Pancreas (tissue), 10 donors: ENCODE data around the gene GRIN2A. TPM values are rescaled to one million over a fixed set of nuclear protein-coding genes. Genes with fewer than 3 reads are reported as not detected.
"Not testable (repeated sequence)": the region's sequence is repeated elsewhere in the genome, so short reads cannot be mapped to it uniquely, and the experiment has no call there.

Experiments
- ATAC-seq, 4 donors: fragments of 200-7000 bp; cut with Tn5 transposase; one replicate each; pipeline versions ENCODE4 v1.8.0 to v1.9.1; 2020; ENCODE audit warnings: mild to moderate bottlenecking in 4 of 4, moderate library complexity in 4 of 4
- DNase-seq, 6 donors: peaks; one replicate each; pipeline ENCODE4 v3.0.0-alpha.2; 2020
- FAIRE-seq: peaks from 2 replicates; lab custom pipeline; 2012; peaks lifted over from hg19 to GRCh38; lab: Jason Lieb, UNC
- H3K27ac ChIP-seq, 4 donors: fragments of 200-600 bp; sonication (generic); 1 replicate in 3 of 4; 2 replicates in 1 of 4; pipeline versions ENCODE4 v1.5.0 to v1.8.0; 2020
- H3K27me3 ChIP-seq, 4 donors: fragments of 200-600 bp; one replicate each; pipeline ENCODE4 v1.8.0; 2021
- H3K36me3 ChIP-seq, 3 donors: fragments of 200-600 bp; sonication (generic) in 1 of 3; one replicate each; pipeline versions ENCODE4 v1.5.0 to v1.8.0; 2020 to 2021
- H3K4me1 ChIP-seq, 3 donors: fragments of 200-600 bp; one replicate each; pipeline ENCODE4 v1.8.0; 2021
- H3K4me3 ChIP-seq, 4 donors: fragments of 200-600 bp; sonication (generic) in 2 of 4; one replicate each; pipeline versions ENCODE4 v1.5.0 to v1.8.0; 2020 to 2021
- H3K9me3 ChIP-seq, 4 donors: fragments of 200-600 bp; one replicate each; pipeline ENCODE4 v1.8.0; 2021
- CTCF ChIP-seq, 4 donors: fragments of 200-600 bp; sonication (generic) in 3 of 4; IDR thresholded peaks; one replicate each; pipeline versions ENCODE4 v1.5.0 to v1.8.0; 2021; ENCODE audit warnings: antibody characterized with exemption in 4 of 4
- WGBS, 2 donors: extraction: QIAGEN DNeasy Blood & Tissue Kit; methylation state at CpG; one replicate each; pipeline ENCODE4 v1.1.7; 2013; 5-methylcytosine and 5-hydroxymethylcytosine counted together
- intact Hi-C, 3 donors: fragments of 100-400 bp; cut with DNase I; formaldehyde crosslinking; loops; one replicate each; pipeline versions ENCODE4 v1.11.1 to v1.14.2; 2022
- polyA plus RNA-seq, 2 donors: library from polyadenylated mRNA; stranded (reverse); fragments of 200-250 nt; gene quantifications; one replicate each; pipeline ENCODE4 v1.2.3, GENCODE V29; 2013
- total RNA-seq, 6 donors: library from RNA; stranded (reverse); fragmentation: NEBNext Ultra II Directional in 4 of 6; extraction: Animal tissue kit (Norgen Biotek cat#: 25700) in 4 of 6; gene quantifications; one replicate each; pipeline versions ENCODE4 v1.2.1 to v1.2.4, GENCODE V29; 2021 to 2023
- donor health status: healthy with polysubstance abuse.
- donor health status: DM: no; HTN: no; CAD: no; lungs with moderate emphysema.
- donor health status: DM: no; HTN: no; CAD: no.
- donor health status: control.
- donor health status: control.
- donor health status: Bipolar disorder and iron deficiency.
- donor health status: DM: yes; HTN: yes; CAD: no.
- donor health status: DM: no; HTN: no; CAD: no.
- donor health status: DM: no; HTN: no; CAD: no.
- donor health status: DM: yes; HTN: yes; CAD: no.

Gene GRIN2A
- total and polyA plus RNA-seq, 8 donors = 0.09 to 2.2 (median 0.32) TPM

- 75 to 78% methylated on average over 4 of the region's 4 CpGs for WGBS, 2 donors
These were observed 286.4 kb downstream of the GRIN2A start for GRCh38 chr16:9895817-9896216.

GRCh38 chr16:9885876-9886275 lies 296.4 kb downstream of the GRIN2A start:
- no peak for TF ChIP-seq CTCF (IDR thresholded peaks at IDR 0.05)
- Histone ChIP-seq H3K9me3 (no peaks in the 10 kb centered on the region), H3K27me3 (no peaks in the 10 kb centered on the region), H3K4me3 (no peak overlapping the region), H3K4me1 (no peaks in the 10 kb centered on the region), H3K27ac (no peak overlapping the region), H3K36me3 (no peaks in the 10 kb centered on the region)
- FAIRE-seq = no peak
- 84 to 86% methylated on average over 1 of the region's 1 CpG for WGBS, 2 donors
- no peak for DNase-seq
- intact Hi-C loops = no loop called here
- ATAC-seq = no peak

More at GRCh38 chr16:9895817-9896216, 286.4 kb downstream of the GRIN2A start:
- H3K36me3 ChIP-seq = no peaks in the 10 kb centered on the region
- no peak for DNase-seq
- TF ChIP-seq CTCF (IDR thresholded peaks at IDR 0.05) = no peak
- no peak overlapping the region for H3K27ac ChIP-seq
- intact Hi-C loops = no loop called here
- H3K4me1 ChIP-seq = no peaks in the 10 kb centered on the region
- no peak for FAIRE-seq
- ATAC-seq = no peak
- peaks cover 0 to 4% (median 0%) of the 10 kb centered on the region in 4 donors for H3K27me3 ChIP-seq
- H3K9me3 ChIP-seq = no peaks in the 10 kb centered on the region
- no peak overlapping the region for H3K4me3 ChIP-seq

- no peaks in the 10 kb centered on the region for H3K9me3 ChIP-seq
- H3K27me3 ChIP-seq = no peaks in the 10 kb centered on the region
- H3K4me3 ChIP-seq = no peak overlapping the region
- no peaks in the 10 kb centered on the region for H3K36me3 ChIP-seq
- DNase-seq (no peak), FAIRE-seq (no peak), ATAC-seq (no peak)
- WGBS, 2 donors = 23 to 27% methylated on average over 9 of the region's 9 CpGs
- H3K4me1 ChIP-seq = no peaks in the 10 kb centered on the region
- TF ChIP-seq CTCF (IDR thresholded peaks at IDR 0.05) = no peak
- intact Hi-C loops = no loop called here
- H3K27ac ChIP-seq = no peak overlapping the region
These were observed 296.8 kb downstream of the GRIN2A start for GRCh38 chr16:9885467-9885866.

- FAIRE-seq, H3K27me3 ChIP-seq, H3K4me1 ChIP-seq, H3K9me3 ChIP-seq, intact Hi-C loops, DNase-seq, H3K27ac ChIP-seq, ATAC-seq, H3K4me3 ChIP-seq, H3K36me3 ChIP-seq: not testable (repeated sequence)
- WGBS, 2 donors = 54 to 56% methylated on average over 3 of the region's 3 CpGs
These were observed 306.2 kb downstream of the GRIN2A start for GRCh38 chr16:9875981-9876380.

- WGBS, 2 donors = 62 to 63% methylated on average over 7 of the region's 7 CpGs
- DNase-seq = no peak
- no peaks in the 10 kb centered on the region for H3K9me3 ChIP-seq
- no peak overlapping the region for H3K4me3 ChIP-seq
- ATAC-seq = no peak
- intact Hi-C loops = no loop called here
- H3K27me3 ChIP-seq = no peaks in the 10 kb centered on the region
- no peak overlapping the region for H3K27ac ChIP-seq
- no peak for TF ChIP-seq CTCF (IDR thresholded peaks at IDR 0.05)
- FAIRE-seq = no peak
- H3K36me3 ChIP-seq = no peaks in the 10 kb centered on the region
- H3K4me1 ChIP-seq = no peaks in the 10 kb centered on the region
These were observed 308.0 kb downstream of the GRIN2A start for GRCh38 chr16:9874219-9874618.
